ENCODE measurements around the gene CDK6.

CDK6 gene

GRCh38 chr7:92813390-92814024 lies 22.9 kb downstream of the CDK6 start:
- no peak overlapping the region; the same call in 1 of the 2 replicates for H3K4me3 ChIP-seq (ENCODE audit: low read depth, low read length)
- no peak for TF ChIP-seq CTCF (IDR thresholded peaks at IDR 0.05; ENCODE audit: low read depth, low read length, missing control alignments)
- no peak for DNase-seq (ENCODE audit: low read depth)

GRCh38 chr7:92811158-92811557 lies 25.2 kb downstream of the CDK6 start:
- TF ChIP-seq CTCF (IDR thresholded peaks at IDR 0.05; ENCODE audit: low read depth, low read length, missing control alignments), result no peak

GRCh38 chr7:92809760-92810573 lies 26.4 kb downstream of the CDK6 start:
- H3K4me3 ChIP-seq (ENCODE audit: low read depth, low read length), result peak overlapping the region; percentile 13; the same call in 1 of the 2 replicates
- no peak for TF ChIP-seq CTCF (IDR thresholded peaks at IDR 0.05; ENCODE audit: low read depth, low read length, missing control alignments)
- peak; percentile 89 for DNase-seq (ENCODE audit: low read depth)

More at GRCh38 chr7:92811158-92811557, 25.2 kb downstream of the CDK6 start:
- no peak overlapping the region for H3K4me3 ChIP-seq (ENCODE audit: low read depth, low read length)
- DNase-seq (ENCODE audit: low read depth), result no peak

GRCh38 chr7:92809397-92809759 lies 27.0 kb downstream of the CDK6 start:
- no peak for DNase-seq (ENCODE audit: low read depth)
- TF ChIP-seq CTCF (IDR thresholded peaks at IDR 0.05; ENCODE audit: low read depth, low read length, missing control alignments), result no peak
- H3K4me3 ChIP-seq (ENCODE audit: low read depth, low read length), result peak overlapping the region; percentile 11; the same call in 1 of the 2 replicates

GRCh38 chr7:92808635-92809034 lies 27.7 kb downstream of the CDK6 start:
- TF ChIP-seq CTCF (IDR thresholded peaks at IDR 0.05; ENCODE audit: low read depth, low read length, missing control alignments), result no peak
- no peak overlapping the region for H3K4me3 ChIP-seq (ENCODE audit: low read depth, low read length)
- no peak for DNase-seq (ENCODE audit: low read depth)

GRCh38 chr7:92808006-92808405 lies 28.4 kb downstream of the CDK6 start:
- TF ChIP-seq CTCF (IDR thresholded peaks at IDR 0.05; ENCODE audit: low read depth, low read length, missing control alignments), result no peak
- H3K4me3 ChIP-seq (ENCODE audit: low read depth, low read length), result no peak overlapping the region
- no peak for DNase-seq (ENCODE audit: low read depth)
